Activated CD8-positive, alpha-beta T cell treated with anti-CD3 and anti-CD28 coated beads for 36 hours (primary cell): ENCODE data around the gene ABCA13. TPM values are rescaled to one million over a fixed set of nuclear protein-coding genes. Genes with fewer than 3 reads are reported as not detected.

ENCODE experiments used
- ATAC-seq: fragments of 200-7000 bp; cut with Tn5 transposase; one replicate; pipeline ENCODE4 v1.10.0; 2021; ENCODE audit warnings: mild to moderate bottlenecking, moderate library complexity
- CTCF ChIA-PET: fragments of 350-600 bp; sonication (Branson Sonifier 250); formaldehyde crosslinking; loops from one replicate; lab custom pipeline; 2021; ENCODE audit warnings: antibody characterized with exemption; lab: Charles Lee
- POLR2A ChIA-PET: fragments of 350-600 bp; sonication (Branson Sonifier 250); formaldehyde crosslinking; loops from one replicate; lab custom pipeline; 2021; ENCODE audit warnings: antibody characterized with exemption; lab: Charles Lee
- DNase-seq: peaks from one replicate; pipeline ENCODE4 v3.0.0-alpha.2; 2020
- H3K27ac Mint-ChIP-seq: one replicate; pipeline ENCODE4 v1.8.0; 2021; ENCODE audit warnings: mild to moderate bottlenecking, mixed read lengths
- H3K27me3 Mint-ChIP-seq: one replicate; pipeline ENCODE4 v1.8.0; 2021; ENCODE audit warnings: mixed read lengths
- H3K36me3 Mint-ChIP-seq: one replicate; pipeline ENCODE4 v1.8.0; 2021; ENCODE audit warnings: low read depth, mixed read lengths
- H3K4me1 Mint-ChIP-seq: one replicate; pipeline ENCODE4 v1.8.0; 2021; ENCODE audit warnings: low read depth, mixed read lengths
- H3K4me3 Mint-ChIP-seq: one replicate; pipeline ENCODE4 v1.8.0; 2021; ENCODE audit warnings: mild to moderate bottlenecking, moderate library complexity, mixed read lengths
- H3K9me3 Mint-ChIP-seq: one replicate; pipeline ENCODE4 v1.8.0; 2021; ENCODE audit warnings: mixed read lengths
- intact Hi-C: fragments of 100-400 bp; cut with micrococcal nuclease; formaldehyde crosslinking; loops from one replicate; pipeline ENCODE4 v1.10.0; 2022
- total RNA-seq, 2 experiments: library from RNA; stranded (reverse); gene quantifications; one replicate each; pipeline ENCODE4 v1.2.3, GENCODE V29; 2021
- TF ChIP-seq, protein P1 (sequence below): fragments of 200-600 bp; IDR thresholded peaks from one replicate; pipeline ENCODE4 v1.8.0; 2022; ENCODE audit warnings: antibody characterized with exemption, mild to moderate bottlenecking

The ABCA13 gene
- total RNA-seq, 2 experiments from 2014 or later = not detected

GRCh38 chr7:48321319-48322010, 150.2 kb downstream of the ABCA13 start:
- intact Hi-C loops = no loop called here
- Mint-ChIP-seq H3K27me3 (no peaks in the 10 kb centered on the region), H3K4me3 (no peak overlapping the region), H3K27ac (no peak overlapping the region), H3K36me3 (no peaks in the 10 kb centered on the region), H3K9me3 (peaks cover 9% of the 10 kb centered on the region), H3K4me1 (no peaks in the 10 kb centered on the region)
- ChIA-PET CTCF (no interaction called here), POLR2A (no interaction called here)
- ATAC-seq (no peak), DNase-seq (no peak)
- TF ChIP-seq, protein P1, sequence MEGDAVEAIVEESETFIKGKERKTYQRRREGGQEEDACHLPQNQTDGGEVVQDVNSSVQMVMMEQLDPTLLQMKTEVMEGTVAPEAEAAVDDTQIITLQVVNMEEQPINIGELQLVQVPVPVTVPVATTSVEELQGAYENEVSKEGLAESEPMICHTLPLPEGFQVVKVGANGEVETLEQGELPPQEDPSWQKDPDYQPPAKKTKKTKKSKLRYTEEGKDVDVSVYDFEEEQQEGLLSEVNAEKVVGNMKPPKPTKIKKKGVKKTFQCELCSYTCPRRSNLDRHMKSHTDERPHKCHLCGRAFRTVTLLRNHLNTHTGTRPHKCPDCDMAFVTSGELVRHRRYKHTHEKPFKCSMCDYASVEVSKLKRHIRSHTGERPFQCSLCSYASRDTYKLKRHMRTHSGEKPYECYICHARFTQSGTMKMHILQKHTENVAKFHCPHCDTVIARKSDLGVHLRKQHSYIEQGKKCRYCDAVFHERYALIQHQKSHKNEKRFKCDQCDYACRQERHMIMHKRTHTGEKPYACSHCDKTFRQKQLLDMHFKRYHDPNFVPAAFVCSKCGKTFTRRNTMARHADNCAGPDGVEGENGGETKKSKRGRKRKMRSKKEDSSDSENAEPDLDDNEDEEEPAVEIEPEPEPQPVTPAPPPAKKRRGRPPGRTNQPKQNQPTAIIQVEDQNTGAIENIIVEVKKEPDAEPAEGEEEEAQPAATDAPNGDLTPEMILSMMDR = no peak

DNA sequence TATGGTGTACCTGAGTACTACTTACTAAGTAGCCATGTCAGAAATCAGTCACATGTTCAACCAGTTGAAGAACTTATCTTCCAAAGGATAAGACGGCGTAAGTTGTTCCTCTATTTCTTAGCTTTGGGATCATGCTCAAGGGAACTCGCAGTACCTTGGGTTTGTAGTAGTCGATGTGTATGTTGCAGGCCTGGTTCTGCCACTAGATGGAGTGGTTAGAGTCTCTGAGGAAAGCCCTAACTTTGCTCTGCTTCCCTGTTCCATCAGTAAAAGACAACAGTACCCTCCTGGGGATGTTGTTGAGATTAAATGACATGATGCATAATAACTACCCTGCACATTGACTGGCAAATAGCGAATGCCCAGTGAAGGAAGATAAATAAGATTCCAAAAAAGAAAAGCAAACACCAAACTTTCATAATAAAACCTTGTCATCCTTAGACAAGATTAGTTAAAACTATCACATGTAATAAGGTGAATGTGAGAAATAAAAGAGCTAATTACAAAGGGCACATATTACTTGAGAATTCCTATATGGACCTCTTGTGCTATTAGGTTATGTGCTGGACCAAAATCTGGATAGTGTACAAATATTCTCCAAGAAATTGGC, 165.9 kb downstream of the ABCA13 start:
- Mint-ChIP-seq H3K27ac (no peak overlapping the region), H3K4me3 (no peak overlapping the region), H3K9me3 (no peaks in the 10 kb centered on the region), H3K4me1 (no peaks in the 10 kb centered on the region), H3K36me3 (no peaks in the 10 kb centered on the region), H3K27me3 (no peaks in the 10 kb centered on the region)
- ChIA-PET POLR2A (interaction anchor here (1.8 kb wide), 1 partner anchor 8 kb away, joined by 4 read pairs; no protein-coding TSS in a partner anchor), CTCF (interaction anchor here (0.7 to 1.9 kb wide), 3 partner anchors 8 to 18 kb away, joined by 3 to 6 read pairs (median 3); no protein-coding TSS in a partner anchor)
- intact Hi-C loops = no loop called here
- DNase-seq (no peak), ATAC-seq (no peak)
- TF ChIP-seq, protein P1 = no peak

DNA sequence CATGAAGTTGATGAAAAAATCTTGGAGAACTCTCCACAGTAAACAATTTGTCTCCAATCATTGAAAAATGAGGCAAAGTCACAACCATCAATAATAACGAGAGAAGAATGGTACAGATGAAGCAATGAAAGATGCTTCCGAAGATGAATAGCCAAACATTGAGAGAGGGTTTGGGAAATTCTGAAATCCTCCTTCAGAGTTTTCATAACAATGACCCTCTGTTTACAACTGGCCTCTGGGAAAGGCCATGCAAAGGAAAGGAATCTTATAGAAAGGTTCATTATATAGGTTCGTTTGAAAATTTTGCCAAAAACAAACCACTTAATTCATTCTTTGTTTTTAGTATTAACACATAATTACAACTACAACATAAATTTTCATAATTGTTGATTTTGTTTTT, 166.5 kb downstream of the ABCA13 start:
- Mint-ChIP-seq H3K9me3 (no peaks in the 10 kb centered on the region), H3K36me3 (no peaks in the 10 kb centered on the region), H3K27me3 (no peaks in the 10 kb centered on the region), H3K4me3 (no peak overlapping the region), H3K27ac (no peak overlapping the region), H3K4me1 (no peaks in the 10 kb centered on the region)
- TF ChIP-seq, protein P1 = no peak
- ATAC-seq = no peak
- intact Hi-C loops = no loop called here
- DNase-seq = no peak
- CTCF ChIA-PET = no interaction called here
- POLR2A ChIA-PET = no interaction called here

GRCh38 chr7:48347230-48347825, 176.1 kb downstream of the ABCA13 start:
- POLR2A ChIA-PET = no interaction called here
- CTCF ChIA-PET = no interaction called here
- intact Hi-C loops = no loop called here
- Mint-ChIP-seq H3K4me1 (no peaks in the 10 kb centered on the region), H3K27ac (no peak overlapping the region), H3K36me3 (no peaks in the 10 kb centered on the region), H3K4me3 (no peak overlapping the region), H3K27me3 (no peaks in the 10 kb centered on the region), H3K9me3 (no peaks in the 10 kb centered on the region)
- TF ChIP-seq, protein P1 = no peak
- DNase-seq (no peak), ATAC-seq (no peak)

GRCh38 chr7:48350515-48350914, 179.3 kb downstream of the ABCA13 start:
- Mint-ChIP-seq H3K27me3 (no peaks in the 10 kb centered on the region), H3K9me3 (no peaks in the 10 kb centered on the region), H3K36me3 (no peaks in the 10 kb centered on the region), H3K27ac (no peak overlapping the region), H3K4me1 (no peaks in the 10 kb centered on the region), H3K4me3 (no peak overlapping the region)
- ChIA-PET CTCF (no interaction called here), POLR2A (no interaction called here)
- DNase-seq = no peak
- TF ChIP-seq, protein P1 = no peak
- intact Hi-C loops = no loop called here
- ATAC-seq = no peak
